HG03520 (cell line): ENCODE data around the gene C1orf198.

Experiments used
- ATAC-seq: cut with Tn5 transposase; IDR thresholded peaks from one replicate; pipeline ENCODE4 v1.9.1; 2021; ENCODE audit warnings: mild to moderate bottlenecking, moderate library complexity; ENCODE audit not compliant: unreplicated experiment

The C1orf198 gene

DNA sequence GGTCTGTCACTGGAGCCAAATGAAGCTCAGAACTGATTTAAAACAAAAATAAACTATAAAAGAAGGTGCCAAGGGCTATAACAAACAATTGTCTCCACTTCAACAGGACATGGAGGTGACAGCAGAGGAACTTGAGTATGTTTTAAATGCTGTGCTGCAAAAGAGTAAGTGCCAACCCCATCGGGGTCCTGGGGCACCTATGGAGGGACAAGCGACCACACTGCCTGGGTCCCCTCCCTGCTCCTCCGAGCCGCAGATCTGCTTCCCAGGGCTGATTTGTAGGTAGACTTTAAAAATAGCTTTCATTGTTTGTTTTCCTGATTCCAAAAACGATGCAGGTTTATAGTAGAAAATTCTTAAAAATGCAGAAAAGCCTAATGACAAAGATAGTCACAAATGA, 78.3 kb downstream of the C1orf198 start:
- ATAC-seq, result no peak

DNA sequence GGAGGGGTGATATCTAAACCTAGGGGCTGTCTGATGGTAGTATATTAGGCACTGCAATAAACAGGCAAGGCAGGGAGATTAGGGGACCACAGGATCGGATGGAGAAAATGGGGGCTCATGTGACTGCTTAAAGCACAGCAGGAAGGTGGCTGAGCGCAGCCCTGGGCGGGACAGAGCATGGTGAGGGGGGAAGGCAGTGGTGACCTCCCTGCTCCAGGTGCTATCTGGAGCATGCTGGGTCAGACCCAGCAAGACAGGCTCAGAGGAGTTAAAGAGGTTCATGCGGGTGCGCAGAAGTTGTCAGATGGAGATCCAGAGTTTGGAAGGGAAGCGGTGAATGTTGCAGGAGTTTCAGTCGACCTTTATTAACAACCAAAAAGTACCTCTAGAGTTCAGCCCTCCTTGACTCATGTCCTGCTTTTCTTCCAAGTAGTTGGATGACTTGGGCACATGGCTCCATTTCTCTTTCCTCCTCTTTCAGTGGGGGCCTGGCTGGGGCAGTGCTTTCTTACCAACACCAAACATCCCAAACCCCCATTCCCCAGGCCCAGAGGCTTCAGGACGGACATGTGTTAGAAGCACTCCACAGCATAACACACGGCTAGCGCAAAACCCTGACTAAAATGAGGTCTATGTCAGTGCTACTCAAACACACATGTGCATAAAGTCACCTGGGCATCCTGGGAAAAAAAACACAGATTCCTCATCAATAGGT, 79.6 kb downstream of the C1orf198 start:
- ATAC-seq, result no peak

DNA sequence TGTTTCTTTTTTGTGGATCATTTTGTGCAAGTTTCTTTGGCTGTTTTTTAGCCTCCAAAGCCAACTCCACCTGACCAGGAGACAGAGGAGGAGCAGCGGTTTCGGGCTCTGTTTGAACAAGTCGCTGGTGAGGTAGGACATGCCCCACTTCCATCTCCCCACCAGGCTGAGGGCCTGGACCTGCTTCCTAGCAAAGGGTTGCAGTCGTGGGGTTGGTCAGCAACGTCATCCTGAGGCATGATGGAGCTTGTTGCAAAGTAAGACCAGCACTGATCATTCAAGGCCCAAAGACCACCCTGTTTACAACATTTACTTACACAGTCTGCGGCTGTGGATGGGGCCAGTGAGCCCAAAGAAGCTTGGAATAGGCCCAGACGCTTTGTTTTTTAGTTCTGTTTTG, 80.8 kb downstream of the C1orf198 start:
- ATAC-seq, result no peak
